ENCODE results near the gene CTNND2.
"Not testable (repeated sequence)": the region's sequence is repeated elsewhere in the genome, so short reads cannot be mapped to it uniquely, and the experiment has no call there.

CTNND2 gene

GRCh38 chr5:11319836-11320580 is 584.2 kb downstream of the CTNND2 start:
- no peak for DNase-seq (ENCODE audit: low read depth, low spot score)

GRCh38 chr5:11313694-11314093 is 590.6 kb downstream of the CTNND2 start:
- DNase-seq (ENCODE audit: low read depth, low spot score), result not testable (repeated sequence)

GRCh38 chr5:11311731-11312130 is 592.5 kb downstream of the CTNND2 start:
- no peak for DNase-seq (ENCODE audit: low read depth, low spot score)

GRCh38 chr5:11311272-11311671 is 593.0 kb downstream of the CTNND2 start:
- DNase-seq (ENCODE audit: low read depth, low spot score), result no peak

- no peak for DNase-seq (ENCODE audit: low read depth, low spot score)
Observed at GRCh38 chr5:11310158-11310557, 594.1 kb downstream of the CTNND2 start.

GRCh38 chr5:11306365-11306764 is 597.9 kb downstream of the CTNND2 start:
- no peak for DNase-seq (ENCODE audit: low read depth, low spot score)

- no peak for DNase-seq (ENCODE audit: low read depth, low spot score)
Observed at GRCh38 chr5:11305245-11305644, 599.0 kb downstream of the CTNND2 start.

- no peak for DNase-seq (ENCODE audit: low read depth, low spot score)
Observed at GRCh38 chr5:11304641-11305040, 599.6 kb downstream of the CTNND2 start.

GRCh38 chr5:11302663-11303062 is 601.6 kb downstream of the CTNND2 start:
- no peak for DNase-seq (ENCODE audit: low read depth, low spot score)

GRCh38 chr5:11301171-11301570 is 603.1 kb downstream of the CTNND2 start:
- no peak for DNase-seq (ENCODE audit: low read depth, low spot score)

GRCh38 chr5:11300736-11301135 is 603.5 kb downstream of the CTNND2 start:
- DNase-seq (ENCODE audit: low read depth, low spot score), result no peak

GRCh38 chr5:11298877-11299276 is 605.4 kb downstream of the CTNND2 start:
- DNase-seq (ENCODE audit: low read depth, low spot score), result no peak

- no peak for DNase-seq (ENCODE audit: low read depth, low spot score)
Observed at GRCh38 chr5:11293523-11293922, 610.7 kb downstream of the CTNND2 start.

- DNase-seq (ENCODE audit: low read depth, low spot score), result no peak
Observed at GRCh38 chr5:11292648-11293356, 611.4 kb downstream of the CTNND2 start.

- DNase-seq (ENCODE audit: low read depth, low spot score), result no peak
Observed at GRCh38 chr5:11289733-11290132, 614.5 kb downstream of the CTNND2 start.

- DNase-seq (ENCODE audit: low read depth, low spot score), result no peak
Observed at GRCh38 chr5:11289208-11289607, 615.0 kb downstream of the CTNND2 start.

- DNase-seq (ENCODE audit: low read depth, low spot score), result no peak
Observed at GRCh38 chr5:11281842-11282241, 622.4 kb downstream of the CTNND2 start.

GRCh38 chr5:11277323-11277722 is 626.9 kb downstream of the CTNND2 start:
- DNase-seq (ENCODE audit: low read depth, low spot score), result no peak

GRCh38 chr5:11273180-11273903 is 630.9 kb downstream of the CTNND2 start:
- DNase-seq (ENCODE audit: low read depth, low spot score), result no peak

GRCh38 chr5:11269515-11269914 is 634.7 kb downstream of the CTNND2 start:
- DNase-seq (ENCODE audit: low read depth, low spot score), result no peak

GRCh38 chr5:11268891-11269290 is 635.4 kb downstream of the CTNND2 start:
- no peak for DNase-seq (ENCODE audit: low read depth, low spot score)

- no peak for DNase-seq (ENCODE audit: low read depth, low spot score)
Observed at GRCh38 chr5:11266331-11266730, 637.9 kb downstream of the CTNND2 start.

GRCh38 chr5:11261241-11261640 is 643.0 kb downstream of the CTNND2 start:
- DNase-seq (ENCODE audit: low read depth, low spot score), result no peak
